ENCODE measurements around the gene EP300.

Gene EP300

GRCh38 chr22:41091132-41092022, 1.0 kb upstream of the EP300 start:
- TF ChIP-seq CTCF (conservative IDR thresholded peaks at IDR 0.05; ENCODE audit: low read depth, low read length), result no peak
- DNase-seq (ENCODE audit: low read depth), result peak; percentile 93
- H3K4me3 ChIP-seq (ENCODE audit: low read length), result peak overlapping the region; percentile 83

- TF ChIP-seq CTCF (conservative IDR thresholded peaks at IDR 0.05; ENCODE audit: low read depth, low read length), result no peak
- H3K4me3 ChIP-seq (ENCODE audit: low read length), result peak overlapping the region; percentile 83
- DNase-seq (ENCODE audit: low read depth), result no peak
These were observed 537 bp downstream of the EP300 start for GRCh38 chr22:41092847-41093411.

- H3K4me3 ChIP-seq (ENCODE audit: low read length), result peak overlapping the region; percentile 83
- TF ChIP-seq CTCF (conservative IDR thresholded peaks at IDR 0.05; ENCODE audit: low read depth, low read length), result no peak
- DNase-seq (ENCODE audit: low read depth), result no peak
These were observed 1.7 kb downstream of the EP300 start for GRCh38 chr22:41094041-41094593.

- DNase-seq (ENCODE audit: low read depth), result no peak
- no peak for TF ChIP-seq CTCF (conservative IDR thresholded peaks at IDR 0.05; ENCODE audit: low read depth, low read length)
- no peak overlapping the region for H3K4me3 ChIP-seq (ENCODE audit: low read length)
These were observed 4.0 kb downstream of the EP300 start for GRCh38 chr22:41096391-41096790.

GRCh38 chr22:41096841-41097240, 4.4 kb downstream of the EP300 start:
- H3K4me3 ChIP-seq (ENCODE audit: low read length), result no peak overlapping the region
- no peak for DNase-seq (ENCODE audit: low read depth)
- TF ChIP-seq CTCF (conservative IDR thresholded peaks at IDR 0.05; ENCODE audit: low read depth, low read length), result no peak

GRCh38 chr22:41099036-41099435, 6.6 kb downstream of the EP300 start:
- TF ChIP-seq CTCF (conservative IDR thresholded peaks at IDR 0.05; ENCODE audit: low read depth, low read length), result no peak
- no peak for DNase-seq (ENCODE audit: low read depth)
- no peak overlapping the region for H3K4me3 ChIP-seq (ENCODE audit: low read length)

Data from retinal pigment epithelial cell (primary cell).